Peyer's patch (tissue), 4 donors: Measurements from ENCODE around the gene MRPL34.

Experiments used
- CTCF ChIP-seq, 6 experiments: fragments of 450-650 bp in 4 of 6; fragments of 200-600 bp in 2 of 6; sonication (generic) in 1 of 6; IDR thresholded peaks; one replicate each; pipeline ENCODE4 v1.5.1; 2017 to 2019; ENCODE audit warnings: antibody characterized with exemption in 6 of 6, mild to moderate bottlenecking in 3 of 6, moderate library complexity in 1 of 6
- POLR2A ChIP-seq, 2 donors: fragments of 450-650 bp; IDR thresholded peaks; one replicate each; pipeline ENCODE4 v1.5.1; 2017; ENCODE audit warnings: antibody characterized with exemption in 2 of 2, mild to moderate bottlenecking in 2 of 2, moderate library complexity in 2 of 2

- TF ChIP-seq POLR2A (IDR thresholded peaks at IDR 0.05) (no peak), CTCF (IDR thresholded peaks at IDR 0.05) (no peak)
These were observed 49.5 kb upstream of the MRPL34 start for GRCh38 chr19:17256130-17256529.
